GM18511 (cell line): ENCODE measurements around the gene SPDYE16.
"Not testable (repeated sequence)": the region's sequence is repeated elsewhere in the genome, so short reads cannot be mapped to it uniquely, and the experiment has no call there.

ENCODE experiments used
- ATAC-seq: cut with Tn5 transposase; IDR thresholded peaks from one replicate; pipeline ENCODE4 v1.9.1; 2021; ENCODE audit warnings: mild to moderate bottlenecking, moderate library complexity; ENCODE audit not compliant: unreplicated experiment

The SPDYE16 gene

DNA sequence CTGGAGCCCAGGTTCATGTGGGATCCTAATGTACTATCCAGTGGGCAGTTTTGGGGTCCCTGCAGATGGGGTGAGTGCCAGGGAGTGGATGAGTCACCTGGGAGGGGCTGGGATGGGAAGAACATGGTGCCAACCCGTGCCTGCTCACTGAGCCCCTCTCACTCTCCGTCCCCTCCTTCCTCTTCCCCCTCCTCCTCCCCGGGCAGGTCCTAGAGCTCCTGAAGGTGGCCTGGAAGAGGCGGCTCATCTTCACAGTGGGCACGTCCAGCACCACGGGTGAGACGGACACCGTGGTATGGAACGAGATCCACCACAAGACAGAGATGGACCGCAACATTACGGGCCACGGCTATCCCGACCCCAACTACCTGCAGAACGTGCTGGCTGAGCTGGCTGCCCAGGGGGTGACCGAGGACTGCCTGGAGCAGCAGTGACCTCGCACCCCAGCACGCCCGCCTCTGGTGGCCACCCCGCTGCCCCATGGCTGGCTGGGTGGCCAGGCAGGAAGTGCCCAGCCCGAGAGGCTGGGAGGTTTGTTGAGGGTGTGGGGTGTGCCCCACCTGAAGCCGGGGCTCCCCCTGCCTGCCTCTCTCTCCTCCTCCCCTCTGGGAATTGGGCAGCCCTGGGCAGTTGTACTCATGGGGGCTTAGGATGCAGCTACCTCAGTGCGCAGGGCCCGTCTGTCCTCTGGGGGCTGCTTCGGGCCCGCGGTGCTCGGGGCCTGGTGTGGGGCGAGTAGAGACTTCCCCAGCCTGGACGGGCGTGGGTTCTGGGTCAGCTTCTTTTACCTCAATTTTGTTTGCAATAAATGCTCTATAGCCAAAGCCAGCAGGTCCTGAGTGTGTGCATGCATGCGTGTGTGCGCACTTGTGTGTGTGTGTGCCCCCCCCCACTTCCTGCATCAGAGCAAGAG lies 37.7 kb downstream of the SPDYE16 start:
- ATAC-seq, result no peak

DNA sequence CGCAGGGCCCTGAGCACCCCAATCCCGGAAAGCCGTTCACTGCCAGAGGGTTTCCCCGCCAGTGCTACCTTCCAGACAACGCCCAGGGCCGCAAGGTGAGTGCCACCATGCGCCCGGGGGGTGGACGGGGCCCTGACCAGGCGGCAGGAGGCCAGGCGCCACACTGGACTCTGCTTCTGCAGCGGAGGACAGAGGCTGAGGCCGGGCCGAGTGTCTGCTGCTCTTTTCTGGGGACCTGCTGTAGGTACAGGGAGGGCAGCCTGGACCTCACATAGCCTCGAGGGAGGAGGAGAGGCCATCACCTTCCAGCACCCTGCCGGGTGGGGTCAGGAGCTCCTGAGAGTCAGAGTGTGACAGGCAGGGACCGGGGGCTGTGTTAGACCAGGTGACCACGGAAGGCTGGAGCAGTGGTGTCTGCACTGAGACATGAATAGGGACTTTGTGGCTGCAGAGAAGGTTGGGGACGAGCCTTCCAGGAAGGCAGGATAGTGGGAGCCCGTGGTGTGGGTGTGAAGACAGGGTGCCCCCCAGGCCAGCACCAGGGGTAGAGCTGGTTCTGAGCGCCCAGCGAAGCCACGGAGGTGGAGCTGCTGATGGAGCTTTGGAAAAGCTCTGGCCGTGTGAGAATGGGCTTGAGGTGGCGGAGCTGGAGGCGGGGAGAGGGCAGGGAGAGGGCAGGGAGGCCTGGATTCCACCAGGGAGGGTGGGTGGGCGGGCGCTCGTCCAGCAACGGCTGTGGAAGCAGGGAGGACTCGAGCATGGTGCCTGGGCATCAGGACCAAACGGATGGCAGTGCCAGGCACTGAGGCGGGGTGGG lies 38.5 kb downstream of the SPDYE16 start:
- not testable (repeated sequence) for ATAC-seq

DNA sequence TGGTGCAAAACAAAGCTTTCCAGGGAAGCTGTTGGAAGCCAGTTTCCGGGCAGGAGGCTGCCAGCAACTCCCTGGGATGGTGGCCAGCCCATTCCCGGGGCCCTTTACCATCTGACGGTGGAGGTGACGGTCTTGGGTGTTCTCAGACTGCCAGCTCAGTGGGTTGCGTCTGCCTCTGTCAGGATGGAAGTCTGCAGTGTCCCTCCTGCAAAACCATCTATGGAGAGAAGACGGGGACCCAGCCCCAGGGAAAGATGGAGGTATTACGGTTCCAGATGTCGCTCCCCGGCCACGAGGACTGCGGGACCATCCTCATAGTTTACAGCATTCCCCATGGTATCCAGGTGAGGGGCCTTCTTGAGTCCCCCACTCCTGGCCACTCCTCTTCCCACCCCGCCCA lies 39.9 kb downstream of the SPDYE16 start:
- ATAC-seq, result not testable (repeated sequence)

DNA sequence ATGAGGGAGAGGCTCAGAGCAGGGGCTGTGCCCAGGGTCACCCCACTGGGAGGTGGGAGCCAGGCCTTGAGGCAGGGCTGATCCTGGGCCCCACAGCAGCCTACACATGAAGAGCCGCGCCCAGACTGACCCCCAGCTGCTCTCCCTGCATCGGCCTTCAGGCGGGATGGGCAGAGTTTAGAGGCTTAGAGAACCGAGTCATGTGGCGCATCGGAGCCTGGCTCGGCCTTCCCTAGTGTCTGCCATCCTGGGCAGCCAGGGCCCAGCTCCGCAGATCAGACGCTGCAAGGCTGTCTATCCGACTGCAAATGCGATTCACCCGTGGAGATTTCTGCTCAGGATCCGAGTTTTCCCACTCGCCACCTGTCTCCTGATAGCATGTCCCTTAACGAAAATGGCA lies 40.3 kb downstream of the SPDYE16 start:
- not testable (repeated sequence) for ATAC-seq

DNA sequence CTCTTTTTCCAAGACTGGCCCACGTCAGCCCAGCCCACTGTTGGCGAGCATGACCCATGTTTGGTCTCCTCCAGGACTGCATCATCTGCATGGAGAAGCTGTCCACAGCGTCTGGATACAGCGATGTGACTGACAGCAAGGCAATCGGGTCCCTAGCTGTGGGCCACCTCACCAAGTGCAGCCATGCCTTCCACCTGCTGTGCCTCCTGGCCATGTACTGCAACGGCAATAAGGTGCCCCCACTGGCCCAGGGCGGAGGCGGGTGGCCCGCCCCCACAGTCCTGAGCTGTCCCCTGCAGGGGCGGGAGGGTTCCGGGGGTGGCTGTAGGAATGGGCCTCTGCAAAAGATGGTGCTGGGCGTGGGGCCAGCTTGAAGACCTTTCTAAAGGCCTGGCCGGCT lies 40.9 kb downstream of the SPDYE16 start:
- ATAC-seq, result not testable (repeated sequence)

DNA sequence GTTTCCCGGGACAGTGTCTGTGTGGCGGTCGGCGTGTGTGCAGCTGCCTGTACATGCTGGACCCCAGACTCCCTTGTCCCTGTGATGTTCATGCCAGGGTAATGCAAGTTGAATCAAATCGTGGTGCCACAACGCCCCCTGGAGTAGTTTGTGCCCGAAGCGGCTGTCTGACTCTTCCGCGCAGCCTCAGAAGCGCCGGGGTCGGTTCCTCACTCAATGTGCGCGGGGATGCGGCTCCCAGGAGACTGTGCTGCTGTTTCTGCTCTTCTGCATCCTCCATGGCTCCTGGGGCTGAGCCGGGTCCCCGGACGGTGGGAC lies 43.2 kb downstream of the SPDYE16 start:
- ATAC-seq, result not testable (repeated sequence)

DNA sequence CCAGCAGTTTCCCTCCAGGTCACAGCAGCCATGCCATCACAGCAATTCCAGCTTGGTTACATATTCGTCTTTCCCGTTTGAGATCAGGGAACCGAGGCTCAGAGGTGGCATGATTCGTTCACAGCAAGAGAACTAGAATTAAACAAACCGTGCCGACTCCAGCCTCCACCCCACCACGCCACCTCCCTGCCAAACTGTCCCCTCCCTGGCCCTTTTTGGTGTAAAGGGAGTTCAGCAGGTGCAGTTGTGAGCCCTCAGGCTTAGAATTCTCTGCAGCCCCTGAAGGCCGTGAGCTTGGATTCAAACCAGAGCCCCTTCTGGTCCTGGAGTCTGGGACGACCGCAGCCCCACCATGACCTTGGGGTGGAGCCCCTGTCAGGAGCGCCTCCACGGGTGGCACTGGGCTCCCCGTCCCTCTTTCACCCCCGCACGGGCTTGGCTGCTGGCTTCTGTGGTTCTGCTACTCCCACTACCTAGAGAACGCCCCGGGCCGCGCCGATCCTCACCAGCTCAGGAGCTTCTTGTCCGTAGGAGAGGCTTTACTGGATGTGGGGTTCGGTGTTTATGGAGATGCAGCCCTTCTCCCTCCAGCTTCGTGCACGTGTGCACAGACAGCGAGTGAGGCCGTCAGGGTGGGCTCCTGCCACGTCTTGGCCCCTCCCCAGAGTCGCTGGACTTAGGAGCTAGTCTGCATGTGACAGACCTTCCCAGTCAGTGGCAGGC lies 43.7 kb downstream of the SPDYE16 start:
- ATAC-seq, result not testable (repeated sequence)

DNA sequence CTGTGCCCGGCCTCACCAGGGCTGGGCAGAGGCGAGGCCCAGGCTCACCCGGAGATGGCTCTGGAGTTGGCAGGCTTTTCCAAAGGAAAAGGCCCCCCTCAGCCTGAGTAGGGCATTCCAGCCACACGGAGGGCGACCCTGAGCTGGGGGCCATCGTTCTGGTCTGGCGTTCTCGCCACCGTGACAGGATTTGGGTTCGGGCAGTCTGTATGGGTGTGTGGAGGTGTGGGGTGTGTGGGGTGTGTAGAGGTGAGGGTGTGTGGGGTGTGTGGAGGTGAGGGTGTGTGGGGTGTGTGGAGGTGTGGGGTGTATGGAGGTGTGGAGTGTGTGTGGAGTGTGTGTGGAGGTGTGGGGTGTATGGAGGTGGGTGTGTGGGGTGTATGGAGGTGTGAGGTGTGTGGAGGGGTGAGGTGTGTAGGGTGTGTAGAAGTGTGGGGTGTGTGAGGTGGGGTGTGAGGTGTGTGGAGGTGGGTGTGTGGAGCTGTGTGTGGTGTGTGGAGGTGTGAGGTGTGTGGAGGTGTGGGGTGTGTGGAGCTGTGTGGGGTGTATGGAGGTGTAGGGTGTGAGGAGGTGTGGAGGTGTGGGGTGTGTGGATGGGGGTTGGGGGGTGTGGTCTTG lies 44.4 kb downstream of the SPDYE16 start:
- not testable (repeated sequence) for ATAC-seq

DNA sequence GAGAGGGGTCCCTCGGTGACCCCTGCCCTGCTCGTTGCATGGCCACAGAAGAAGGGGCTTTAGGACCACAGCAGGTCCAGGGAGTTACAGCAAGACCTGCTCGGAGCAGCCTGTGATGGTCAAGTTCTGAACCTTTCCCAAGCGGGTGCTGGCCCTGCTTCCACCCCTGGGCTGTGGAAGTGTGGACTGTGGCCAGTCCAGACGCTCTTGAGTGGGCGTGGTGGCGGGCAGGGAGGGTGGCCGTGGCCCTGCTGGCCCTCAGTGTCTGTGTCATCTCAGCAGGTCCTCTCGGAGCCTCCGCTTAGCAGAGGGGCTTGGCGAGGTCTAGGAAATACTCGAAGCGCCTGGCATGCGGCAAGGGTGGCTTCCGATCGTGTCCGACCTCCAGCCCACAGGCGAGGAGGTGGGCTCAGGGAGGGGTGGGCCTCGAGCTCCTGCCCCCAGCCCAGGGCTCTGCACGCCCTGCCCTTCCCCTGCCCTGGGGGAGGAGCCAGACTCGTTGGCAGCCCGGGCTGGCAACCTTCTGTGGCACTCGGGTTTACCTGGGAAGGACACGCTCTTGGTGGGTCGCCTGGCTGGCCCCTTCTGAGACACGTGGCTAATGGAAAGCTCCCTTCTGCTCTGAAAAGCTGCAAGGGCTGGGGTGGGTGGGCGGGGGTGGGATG lies 45.0 kb downstream of the SPDYE16 start:
- ATAC-seq, result not testable (repeated sequence)

DNA sequence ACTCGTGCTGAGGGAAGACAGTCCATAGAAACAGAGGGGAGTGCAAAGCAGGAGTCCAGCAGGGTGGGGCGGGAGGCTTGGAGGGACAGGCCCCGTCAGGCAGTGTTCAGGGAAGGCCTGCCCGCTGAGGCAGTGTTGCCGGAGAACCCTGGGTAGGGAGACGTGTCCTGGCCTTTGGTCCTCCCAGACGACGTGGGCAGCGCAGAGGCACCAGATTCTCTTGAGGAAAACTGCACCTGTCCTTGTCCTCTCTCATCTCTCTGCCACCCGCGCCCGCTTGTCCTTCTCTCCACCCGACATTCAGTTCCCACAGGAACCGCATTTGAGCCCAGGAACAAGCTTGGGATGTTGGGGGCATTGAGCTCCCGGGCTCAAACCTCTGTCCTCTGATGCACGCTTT lies 47.4 kb downstream of the SPDYE16 start:
- ATAC-seq, result not testable (repeated sequence)

DNA sequence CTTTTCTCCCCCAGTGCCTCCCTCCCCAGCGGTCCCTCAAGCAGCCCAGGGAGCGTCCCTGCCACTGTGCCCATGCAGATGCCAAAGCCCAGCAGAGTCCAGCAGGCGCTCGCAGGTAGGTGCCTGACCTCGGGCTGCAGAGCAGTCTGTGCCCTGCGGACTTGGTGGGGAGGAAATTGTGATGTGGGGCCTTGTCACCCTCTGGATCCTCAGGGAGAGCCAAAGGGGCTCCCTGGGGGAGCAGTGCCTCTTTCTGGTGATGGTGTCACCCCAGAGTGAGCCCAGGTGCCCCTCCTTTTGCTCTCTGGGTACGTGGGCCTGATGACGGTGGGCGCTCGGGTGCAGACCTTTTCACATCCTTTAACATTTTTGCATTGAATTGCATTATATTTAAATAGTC lies 51.0 kb downstream of the SPDYE16 start:
- ATAC-seq, result not testable (repeated sequence)

DNA sequence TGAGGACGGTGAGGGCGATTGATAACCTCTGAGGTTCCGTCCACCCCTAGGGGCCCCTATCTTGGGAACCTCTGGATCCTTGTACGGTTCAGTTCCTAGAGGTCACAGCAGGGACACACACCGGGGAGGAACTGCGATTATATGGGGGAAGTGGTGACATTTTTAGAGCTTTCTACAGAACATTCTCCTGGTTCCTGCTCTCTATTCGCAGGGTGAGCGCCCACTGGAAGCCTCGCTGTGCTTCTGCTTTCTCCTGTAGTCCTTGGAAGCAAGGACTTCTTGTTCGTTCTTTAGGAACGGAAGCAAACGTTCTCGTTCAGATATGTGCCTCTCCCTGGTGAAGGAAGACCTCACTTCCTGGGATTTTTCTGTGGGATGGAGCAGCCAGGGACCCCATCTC lies 55.1 kb downstream of the SPDYE16 start:
- not testable (repeated sequence) for ATAC-seq

DNA sequence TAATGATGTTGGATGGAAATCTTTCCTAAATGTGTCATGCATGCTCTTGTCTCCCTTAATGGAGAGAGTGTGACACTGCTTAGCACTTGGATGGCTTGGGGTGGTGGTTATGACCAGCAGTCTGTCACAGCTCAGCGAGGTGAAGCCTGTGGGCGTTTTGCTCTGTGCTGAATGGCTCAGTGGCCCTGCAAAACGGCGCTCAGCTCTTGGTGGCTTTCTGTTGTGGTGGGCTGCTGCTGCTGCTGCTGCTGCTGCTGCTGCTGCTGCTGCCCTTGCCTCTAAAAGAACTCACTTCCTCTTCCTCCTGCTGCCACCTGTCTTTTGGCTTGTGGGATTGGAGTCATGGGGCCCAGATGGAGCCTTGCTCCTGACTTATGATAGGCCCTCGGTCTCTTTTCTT lies 56.5 kb downstream of the SPDYE16 start:
- ATAC-seq, result peak; percentile 99

DNA sequence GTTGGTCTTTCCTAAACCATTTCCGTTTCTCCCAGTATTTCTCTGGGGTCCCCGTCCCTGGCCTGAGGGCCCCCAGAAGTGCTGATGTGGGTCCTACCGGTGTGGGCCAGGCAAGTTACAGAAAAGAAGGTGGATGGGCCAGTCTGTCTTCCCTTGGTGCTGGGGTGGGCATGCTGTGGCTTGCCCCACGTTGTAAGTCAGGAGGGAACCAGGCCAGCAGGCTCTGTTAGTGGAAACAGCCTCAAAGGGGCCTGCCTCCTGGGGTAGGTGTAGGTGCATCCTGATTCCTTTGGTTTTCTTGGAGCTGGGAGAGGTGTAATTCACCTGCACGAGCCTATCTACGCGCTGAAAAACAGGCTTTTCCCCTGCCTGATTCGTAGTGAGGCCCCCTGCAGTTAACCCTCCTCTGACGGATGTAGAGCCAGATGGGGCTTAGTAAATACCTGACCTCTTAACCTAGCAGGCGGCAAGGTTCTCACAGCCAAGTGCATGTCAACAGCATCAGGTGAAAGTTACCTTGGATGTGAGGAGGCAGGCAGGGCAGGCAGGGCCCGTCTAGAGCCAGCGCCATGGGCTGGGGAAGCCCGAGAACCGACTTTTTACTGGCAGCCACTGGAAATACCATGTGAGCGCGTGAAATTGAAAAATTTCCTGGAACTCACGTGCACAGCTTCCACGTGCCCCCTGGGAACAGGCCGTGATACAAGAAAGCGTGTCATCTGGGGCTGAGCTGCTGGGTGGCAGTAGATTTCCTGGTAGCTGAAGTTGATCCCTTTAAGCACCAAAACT lies 57.1 kb downstream of the SPDYE16 start:
- ATAC-seq, result peak; percentile 29

DNA sequence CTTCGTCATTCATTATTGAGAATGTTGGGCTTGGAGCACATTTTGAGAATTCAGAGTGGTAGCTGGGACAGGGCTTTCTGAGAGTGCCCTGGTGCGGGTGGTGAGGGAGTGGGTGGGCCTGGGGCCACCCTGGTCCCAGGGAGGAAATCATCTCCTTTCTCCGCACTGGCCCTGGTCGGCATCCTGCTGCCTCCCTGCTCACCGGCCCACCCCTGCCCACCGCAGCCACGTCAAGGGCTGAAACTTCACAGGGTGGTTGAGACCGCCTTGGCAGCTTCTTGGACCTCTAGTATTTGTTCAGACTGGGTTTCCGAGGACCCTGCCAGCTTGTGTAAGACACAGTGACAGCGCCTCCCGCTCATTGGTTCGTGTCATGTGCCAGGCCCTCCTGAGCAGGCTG lies 58.6 kb downstream of the SPDYE16 start:
- ATAC-seq, result not testable (repeated sequence)

DNA sequence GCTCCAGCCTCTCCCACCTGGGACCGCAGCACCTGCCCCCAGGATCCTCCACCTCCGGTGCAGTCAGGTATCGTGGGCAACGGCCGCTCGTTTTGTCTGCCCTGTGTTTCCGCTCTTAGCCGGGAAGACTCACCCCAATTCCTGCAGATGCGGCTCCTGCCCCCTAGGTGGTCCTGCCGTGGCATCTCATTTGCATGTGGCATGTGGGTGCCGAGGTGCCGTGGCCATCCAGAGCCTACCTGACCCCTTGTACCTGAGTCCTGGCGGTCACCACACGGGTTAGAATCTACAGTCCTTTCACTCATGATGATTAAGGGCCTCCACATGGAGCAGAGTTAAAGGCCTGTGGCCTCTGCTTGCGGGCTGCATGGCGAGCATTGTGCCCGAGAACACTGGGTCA lies 60.0 kb downstream of the SPDYE16 start:
- not testable (repeated sequence) for ATAC-seq

DNA sequence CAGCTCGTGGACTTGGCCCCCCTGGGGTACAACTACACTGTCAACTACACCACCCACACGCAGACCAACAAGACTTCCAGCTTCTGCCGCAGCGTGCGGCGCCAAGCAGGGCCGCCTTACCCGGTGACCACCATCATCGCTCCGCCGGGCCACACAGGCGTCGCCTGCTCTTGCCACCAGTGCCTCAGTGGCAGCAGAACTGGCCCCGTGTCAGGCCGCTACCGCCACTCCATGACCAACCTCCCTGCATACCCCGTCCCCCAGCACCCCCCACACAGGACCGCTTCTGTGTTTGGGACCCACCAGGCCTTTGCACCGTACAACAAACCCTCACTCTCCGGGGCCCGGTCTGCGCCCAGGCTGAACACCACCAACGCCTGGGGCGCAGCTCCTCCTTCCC lies 60.4 kb downstream of the SPDYE16 start:
- not testable (repeated sequence) for ATAC-seq
